ENCODE measurements around the gene PDC. TPM values are rescaled to one million over a fixed set of nuclear protein-coding genes. Genes with fewer than 3 reads are reported as not detected.
"Not testable (repeated sequence)": the region's sequence is repeated elsewhere in the genome, so short reads cannot be mapped to it uniquely, and the experiment has no call there.

The PDC gene
- total and polyA plus RNA-seq, 7 donors = not detected

- H3K9me3 ChIP-seq = no peaks in the 10 kb centered on the region
- intact Hi-C loops (cut with DNase I) = no loop called here
- no peak for DNase-seq
- no peaks in the 10 kb centered on the region for H3K27me3 ChIP-seq
- H3K4me1 ChIP-seq = no peaks in the 10 kb centered on the region
- TF ChIP-seq CTCF (IDR thresholded peaks at IDR 0.05) = no peak
- TF ChIP-seq EP300 (IDR thresholded peaks at IDR 0.05) = no peak
- TF ChIP-seq POLR2A (IDR thresholded peaks at IDR 0.05) = no peak
- TF ChIP-seq POLR2AphosphoS5 (IDR thresholded peaks at IDR 0.05) = no peak
- H3K4me3 ChIP-seq = no peak overlapping the region
- no peaks in the 10 kb centered on the region for H3K36me3 ChIP-seq
- WGBS, 2 donors = 71 to 83% methylated on average over 2 of the region's 2 CpGs
- H3K27ac ChIP-seq = no peak overlapping the region
Observed at GRCh38 chr1:186465946-186466345, 5.0 kb upstream of the PDC start.

DNA sequence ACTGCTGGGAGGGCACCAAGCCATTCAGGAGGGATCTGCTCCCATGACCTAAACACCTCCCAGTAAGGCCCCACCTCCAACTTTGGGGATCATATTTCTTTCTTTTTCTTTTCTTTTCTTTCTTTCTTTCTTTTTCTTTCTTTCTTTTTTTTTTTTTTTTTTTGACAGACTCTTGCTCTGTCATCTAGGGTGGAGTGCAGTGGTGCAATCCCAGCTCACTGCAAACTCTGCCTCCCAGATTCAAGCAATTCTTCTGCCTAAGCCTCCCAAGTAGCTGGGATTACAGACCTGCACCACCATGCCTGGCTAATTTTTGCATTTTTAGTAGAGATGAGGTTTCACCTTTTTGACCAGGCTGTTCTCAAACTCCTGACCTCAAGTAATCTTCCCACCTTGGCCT lies 4.6 kb upstream of the PDC start:
- H3K4me3 ChIP-seq; H3K27me3 ChIP-seq; H3K27ac ChIP-seq; DNase-seq; intact Hi-C loops (cut with DNase I); H3K9me3 ChIP-seq; H3K36me3 ChIP-seq; H3K4me1 ChIP-seq: not testable (repeated sequence)

DNA sequence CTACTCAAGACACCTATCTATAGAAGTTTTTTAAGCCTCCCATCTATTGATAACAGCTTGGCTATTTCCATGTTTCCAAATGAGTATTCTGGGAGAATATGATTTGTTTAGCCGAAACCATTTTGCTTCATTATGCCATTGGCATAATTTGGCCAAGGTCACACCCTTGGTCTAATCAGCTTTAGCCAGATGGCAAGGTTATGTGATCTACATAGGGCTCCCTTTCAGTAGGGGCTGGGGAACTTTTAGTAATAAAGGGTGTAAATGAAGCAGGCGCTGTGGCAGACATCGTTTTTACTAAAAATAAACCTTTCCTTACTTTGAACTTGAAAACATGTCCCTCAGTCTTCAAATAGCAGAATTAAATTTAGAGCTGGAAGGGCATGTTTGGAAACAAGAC lies 3.0 kb upstream of the PDC start:
- Histone ChIP-seq H3K4me3 (no peak overlapping the region), H3K4me1 (no peaks in the 10 kb centered on the region), H3K36me3 (no peaks in the 10 kb centered on the region), H3K27me3 (no peaks in the 10 kb centered on the region), H3K9me3 (no peaks in the 10 kb centered on the region), H3K27ac (no peak overlapping the region)
- no peak for TF ChIP-seq CTCF (IDR thresholded peaks at IDR 0.05)
- TF ChIP-seq POLR2A (IDR thresholded peaks at IDR 0.05) = no peak
- no peak for TF ChIP-seq POLR2AphosphoS5 (IDR thresholded peaks at IDR 0.05)
- no peak for TF ChIP-seq EP300 (IDR thresholded peaks at IDR 0.05)
- WGBS, 2 donors = 91% methylated on average over 3 of the region's 3 CpGs
- intact Hi-C loops (cut with DNase I) = no loop called here
- DNase-seq = no peak

DNA sequence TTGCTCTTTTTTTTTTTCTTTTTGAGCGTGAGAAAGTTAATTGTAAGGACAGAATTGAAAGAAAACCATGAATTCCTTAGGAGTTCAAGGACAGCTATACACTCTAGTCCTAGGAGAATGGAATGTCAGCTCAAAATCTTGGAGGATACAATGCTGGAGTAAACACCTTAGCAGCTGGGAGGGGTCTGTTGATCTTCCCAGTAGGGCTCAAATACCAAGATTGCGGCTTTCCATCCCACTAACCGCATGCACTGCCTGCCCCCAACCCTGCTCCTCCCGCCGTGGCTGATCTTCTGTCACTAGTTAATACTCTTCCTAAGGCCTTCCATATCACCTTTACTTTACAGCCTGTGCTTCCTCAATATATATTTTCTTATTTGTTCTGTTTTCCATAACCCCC lies 2.6 kb upstream of the PDC start:
- no peak overlapping the region for H3K27ac ChIP-seq
- no peak for DNase-seq
- no peak for TF ChIP-seq POLR2AphosphoS5 (IDR thresholded peaks at IDR 0.05)
- WGBS, 2 donors = 64 to 74% methylated on average over 5 of the region's 5 CpGs
- no peaks in the 10 kb centered on the region for H3K36me3 ChIP-seq
- no peaks in the 10 kb centered on the region for H3K4me1 ChIP-seq
- H3K9me3 ChIP-seq = no peaks in the 10 kb centered on the region
- intact Hi-C loops (cut with DNase I) = no loop called here
- no peaks in the 10 kb centered on the region for H3K27me3 ChIP-seq
- no peak overlapping the region for H3K4me3 ChIP-seq

DNA sequence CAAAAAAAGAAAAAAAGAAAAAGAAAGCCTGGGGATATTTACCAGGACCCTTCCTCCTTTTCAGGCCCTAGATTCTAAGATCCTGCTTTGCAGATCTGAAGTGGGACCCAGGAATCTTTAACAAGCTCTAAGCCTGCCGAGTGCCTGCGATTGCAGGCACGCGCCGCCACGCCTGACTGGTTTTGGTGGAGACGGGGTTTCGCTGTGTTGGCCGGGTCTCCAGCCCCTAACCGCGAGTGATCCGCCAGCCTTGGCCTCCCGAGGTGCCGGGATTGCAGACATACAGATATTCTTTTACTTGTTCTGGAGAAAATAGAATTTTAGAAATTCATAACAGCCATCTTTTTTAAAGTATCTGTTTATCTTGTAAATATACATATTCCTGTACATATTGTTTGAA lies 1.8 kb downstream of the PDC start:
- intact Hi-C loops (cut with DNase I); H3K36me3 ChIP-seq; H3K27ac ChIP-seq; DNase-seq; H3K9me3 ChIP-seq; H3K4me1 ChIP-seq; H3K27me3 ChIP-seq; H3K4me3 ChIP-seq: not testable (repeated sequence)
- 97 to 98% methylated on average over 14 of the region's 14 CpGs for WGBS, 2 donors

DNA sequence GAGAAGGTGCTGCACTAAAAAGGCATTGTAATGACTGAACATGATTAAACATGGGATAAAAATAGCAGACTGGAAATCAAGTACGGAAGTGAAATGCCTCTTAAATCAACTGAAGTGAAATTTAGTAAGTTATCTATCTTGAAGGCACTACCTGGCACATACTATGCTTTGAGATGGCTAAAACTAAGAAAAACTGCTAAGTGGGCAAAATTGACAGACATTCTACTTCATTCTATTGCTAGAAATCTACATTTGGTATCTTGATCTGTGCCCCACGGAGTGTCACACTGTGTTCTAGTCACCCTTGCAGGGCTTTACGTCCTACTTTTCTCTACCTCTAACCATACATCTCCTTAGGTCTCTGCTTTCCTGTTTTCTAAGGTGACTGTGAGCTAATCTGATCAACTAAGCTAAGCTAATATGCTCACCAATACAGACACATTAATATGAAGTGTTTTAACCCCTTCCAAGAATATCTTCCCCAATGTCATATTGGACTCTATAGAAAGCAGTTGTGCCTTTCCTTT lies 4.1 kb downstream of the PDC start:
- WGBS, 2 donors = 70 to 83% methylated on average over 3 of the region's 3 CpGs
- no peak for TF ChIP-seq EP300 (IDR thresholded peaks at IDR 0.05)
- no peak for TF ChIP-seq POLR2A (IDR thresholded peaks at IDR 0.05)
- no peak for TF ChIP-seq POLR2AphosphoS5 (IDR thresholded peaks at IDR 0.05)
- no peak for TF ChIP-seq CTCF (IDR thresholded peaks at IDR 0.05)
- Histone ChIP-seq H3K4me3 (no peak overlapping the region), H3K36me3 (no peaks in the 10 kb centered on the region), H3K27ac (no peak overlapping the region), H3K27me3 (no peaks in the 10 kb centered on the region), H3K9me3 (no peaks in the 10 kb centered on the region), H3K4me1 (no peaks in the 10 kb centered on the region)
- intact Hi-C loops (cut with DNase I) = no loop called here
- DNase-seq = no peak
